ENCODE measurements around the gene LOXL1. TPM values are rescaled to one million over a fixed set of nuclear protein-coding genes. Genes with fewer than 3 reads are reported as not detected.

The LOXL1 gene
- total and polyA plus RNA-seq, 2 of the 13 experiments (the other 11 are each of a cell fraction or from before 2014, with no cell fraction given), result 0.51 to 1.3 TPM

GRCh38 chr15:73946046-73946721 is 19.9 kb downstream of the LOXL1 start (continued):
- TF ChIP-seq ZNF142 (CRISPR knock-in tag; IDR thresholded peaks at IDR 0.05) (no peak), EZH2 (conservative IDR thresholded peaks at IDR 0.05; ENCODE audit: low read depth, low read length) (no peak), KAT7 (CRISPR knock-in tag; IDR thresholded peaks at IDR 0.05; ENCODE audit: borderline replicate concordance) (no peak)

GRCh38 chr15:73946795-73947370 is 20.6 kb downstream of the LOXL1 start:
- ChIA-PET CTCF (ENCODE audit: low intra/inter-chr PET ratio, low total read pairs) (no interaction called here), POLR2A (no interaction called here)
- intact Hi-C loops (cut with micrococcal nuclease; ENCODE audit: unreplicated experiment), result no loop called here
- ATAC-seq (no peak), DNase-seq (ENCODE audit: low spot score) (no peak), FAIRE-seq (no peak)
- BruUV-seq (replicated peaks), result no TSS peak
- no peak overlapping the region for H3K4me2 ChIP-seq (ENCODE audit: low read depth, low read length)
- no peaks in the 10 kb centered on the region for H3K9me3 ChIP-seq (ENCODE audit: low read length)
- no peaks in the 10 kb centered on the region for H4K20me1 ChIP-seq (ENCODE audit: insufficient read depth, low read length)
- no peaks in the 10 kb centered on the region for H3K79me2 ChIP-seq (ENCODE audit: insufficient read depth, low read length)
- H3K9ac ChIP-seq (ENCODE audit: insufficient read depth, low read depth, low read length), result no peak overlapping the region
- no peak overlapping the region for H2AFZ ChIP-seq (ENCODE audit: low read length)
- no peak overlapping the region for H3K4me3 ChIP-seq (replicated peaks in 1 of 3; ENCODE audit: insufficient read depth in 1 of 3, low read depth in 2 of 3, low read length in 3 of 3)
- WGBS (ENCODE audit: low lambda C conversion rate), result 84% methylated on average over 2 of the region's 9 CpGs
- peaks cover 8% of the 10 kb centered on the region for H3K4me1 ChIP-seq (ENCODE audit: insufficient read depth, low read length)
- in situ Hi-C loops (cut with HindIII; ENCODE audit: extremely low pct_ligation_motif_present, low pct_unique_long_range_greater_than_20kb), result no loop called here
- H3K27me3 ChIP-seq (ENCODE audit: control insufficient read depth in 1 of 2, insufficient read depth in 2 of 2, low read length in 2 of 2), result peaks cover 0 to 3% of the 10 kb centered on the region in 2 experiments; a peak in 2 of 5 replicates
- H3K36me3 ChIP-seq (replicated peaks in 1 of 2; ENCODE audit: control insufficient read depth in 1 of 2, insufficient read depth in 2 of 2, low read length in 2 of 2), result no peaks in the 10 kb centered on the region
- H3K27ac ChIP-seq (ENCODE audit: extremely low read length, insufficient read depth, low read length), result no peak overlapping the region
- no peak for TF ChIP-seq DBP (CRISPR knock-in tag; IDR thresholded peaks at IDR 0.05; ENCODE audit: not compliant biosample characterization)
- no peak for TF ChIP-seq HNRNPH1 (optimal IDR thresholded peaks at IDR 0.05; ENCODE audit: low read depth, low read length)
- TF ChIP-seq CHCHD3 (CRISPR knock-in tag; IDR thresholded peaks at IDR 0.05), result no peak
- TF ChIP-seq ZC3H13 (CRISPR knock-in tag; IDR thresholded peaks at IDR 0.05), result no peak
- no peak for TF ChIP-seq IRF1 (CRISPR knock-in tag; IDR thresholded peaks at IDR 0.05; ENCODE audit: low read depth)
- no peak for TF ChIP-seq KDM5A (IDR thresholded peaks at IDR 0.05; ENCODE audit: borderline replicate concordance, low read length)
- TF ChIP-seq ZNF768 (CRISPR knock-in tag; IDR thresholded peaks at IDR 0.05), result no peak
- TF ChIP-seq TARDBP (CRISPR knock-in tag; IDR thresholded peaks at IDR 0.05), result no peak
